ENCODE measurements around the gene PTAFR.

Gene PTAFR

GRCh38 chr1:28118640-28119307, 57.7 kb downstream of the PTAFR start:
- no peak for DNase-seq (ENCODE audit: low read depth)

GRCh38 chr1:28115267-28115666, 61.2 kb downstream of the PTAFR start:
- DNase-seq (ENCODE audit: low read depth): peak; percentile 1

DNA sequence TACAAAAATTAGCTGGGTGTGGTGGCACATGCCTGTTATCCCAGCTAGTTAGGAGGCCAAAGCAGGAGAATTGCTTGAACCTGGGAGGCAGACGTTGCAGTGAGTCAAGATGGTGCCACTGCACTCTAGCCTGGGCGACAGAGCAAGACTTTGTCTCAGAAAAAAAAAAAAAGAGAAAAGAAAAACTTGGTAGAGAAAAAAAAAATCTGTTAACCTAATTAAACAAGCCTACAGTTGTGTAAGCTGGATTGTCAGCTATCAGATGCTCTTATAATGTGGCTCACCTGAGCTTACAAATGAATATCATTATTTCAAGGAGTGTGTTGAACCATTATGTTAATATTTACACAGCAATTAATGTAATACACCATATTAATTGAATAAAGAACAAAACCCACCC, 61.6 kb downstream of the PTAFR start:
- no peak for DNase-seq (ENCODE audit: low read depth)

- DNase-seq (ENCODE audit: low read depth): no peak
These were observed 63.3 kb downstream of the PTAFR start for GRCh38 chr1:28113242-28113572.

GRCh38 chr1:28112388-28113241, 63.9 kb downstream of the PTAFR start:
- no peak for DNase-seq (ENCODE audit: low read depth)

GRCh38 chr1:28111157-28111556, 65.3 kb downstream of the PTAFR start:
- no peak for DNase-seq (ENCODE audit: low read depth)

DNA sequence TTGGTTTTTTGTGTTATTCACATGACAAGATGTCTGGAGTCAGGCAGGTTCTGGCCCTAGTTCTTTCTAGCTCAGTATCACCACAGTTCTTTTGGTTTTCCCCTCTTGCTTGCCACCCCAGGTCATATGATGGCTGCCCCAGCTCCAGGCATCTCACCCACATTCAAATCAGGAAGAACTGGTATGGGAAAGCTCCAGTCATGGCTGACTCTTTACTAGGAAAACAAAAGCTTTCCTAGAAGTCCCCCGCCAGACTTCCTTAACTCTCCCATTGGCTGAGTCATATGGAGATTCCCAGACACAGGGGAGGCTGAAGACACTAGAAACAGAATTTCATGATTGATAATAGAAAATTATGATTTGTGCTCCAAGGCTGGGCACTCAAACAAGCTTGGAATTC, 65.9 kb downstream of the PTAFR start:
- DNase-seq (ENCODE audit: low read depth): no peak

GRCh38 chr1:28109639-28110038, 66.9 kb downstream of the PTAFR start:
- no peak for DNase-seq (ENCODE audit: low read depth)

DNA sequence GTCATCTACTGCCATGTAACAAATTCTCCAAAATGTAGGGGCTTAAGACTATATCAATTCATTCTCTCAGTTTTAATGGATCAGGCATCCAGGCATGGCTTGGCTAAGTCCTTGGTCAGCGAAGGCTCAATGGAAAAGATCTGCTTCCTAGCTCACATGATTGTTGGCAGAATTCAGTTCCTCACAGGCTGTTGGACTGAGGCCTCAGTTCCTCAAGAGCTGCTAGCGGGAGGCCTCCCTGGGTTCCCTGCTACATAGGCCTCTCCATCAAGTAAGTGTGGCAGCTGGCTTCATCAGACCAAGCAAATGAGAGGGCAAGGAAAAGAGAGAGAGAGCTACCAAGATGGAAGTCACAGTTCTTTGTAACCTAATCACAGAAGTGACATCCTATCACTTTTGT, 68.5 kb downstream of the PTAFR start:
- no peak for DNase-seq (ENCODE audit: low read depth)

- no peak for DNase-seq (ENCODE audit: low read depth)
These were observed 71.5 kb downstream of the PTAFR start for GRCh38 chr1:28104866-28105467.

DNA sequence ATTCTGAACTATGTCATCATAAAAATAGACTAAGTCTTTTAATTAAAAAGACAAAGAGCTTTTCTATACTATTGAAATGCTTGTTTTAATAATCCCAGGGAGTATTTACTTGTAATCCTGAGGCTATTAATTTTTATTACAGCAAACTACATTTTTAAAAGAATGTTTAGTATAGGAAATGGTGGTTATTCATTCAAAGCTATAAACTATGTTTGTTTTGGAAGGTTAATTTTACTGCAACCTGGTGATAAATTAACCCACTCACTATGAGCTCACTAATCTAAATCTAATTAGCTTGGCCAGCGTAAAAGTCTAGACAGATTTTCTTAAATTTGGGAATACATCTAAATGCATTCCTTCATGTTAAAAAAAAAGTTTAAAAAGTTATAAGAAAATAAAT, 74.3 kb downstream of the PTAFR start:
- no peak for DNase-seq (ENCODE audit: low read depth)

- DNase-seq (ENCODE audit: low read depth): no peak
These were observed 77.3 kb downstream of the PTAFR start for GRCh38 chr1:28099050-28099769.
